CD4-positive, alpha-beta T cell treated with Interleukin-4 for 1 hour (primary cell): ENCODE measurements around the gene VKORC1L1.
"Not testable (repeated sequence)": the region's sequence is repeated elsewhere in the genome, so short reads cannot be mapped to it uniquely, and the experiment has no call there.

ENCODE experiments used
- DNase-seq, 2 donors: peaks; one replicate each; pipeline ENCODE4 v3.0.0-alpha.2; 2020 to 2022

VKORC1L1 gene

DNA sequence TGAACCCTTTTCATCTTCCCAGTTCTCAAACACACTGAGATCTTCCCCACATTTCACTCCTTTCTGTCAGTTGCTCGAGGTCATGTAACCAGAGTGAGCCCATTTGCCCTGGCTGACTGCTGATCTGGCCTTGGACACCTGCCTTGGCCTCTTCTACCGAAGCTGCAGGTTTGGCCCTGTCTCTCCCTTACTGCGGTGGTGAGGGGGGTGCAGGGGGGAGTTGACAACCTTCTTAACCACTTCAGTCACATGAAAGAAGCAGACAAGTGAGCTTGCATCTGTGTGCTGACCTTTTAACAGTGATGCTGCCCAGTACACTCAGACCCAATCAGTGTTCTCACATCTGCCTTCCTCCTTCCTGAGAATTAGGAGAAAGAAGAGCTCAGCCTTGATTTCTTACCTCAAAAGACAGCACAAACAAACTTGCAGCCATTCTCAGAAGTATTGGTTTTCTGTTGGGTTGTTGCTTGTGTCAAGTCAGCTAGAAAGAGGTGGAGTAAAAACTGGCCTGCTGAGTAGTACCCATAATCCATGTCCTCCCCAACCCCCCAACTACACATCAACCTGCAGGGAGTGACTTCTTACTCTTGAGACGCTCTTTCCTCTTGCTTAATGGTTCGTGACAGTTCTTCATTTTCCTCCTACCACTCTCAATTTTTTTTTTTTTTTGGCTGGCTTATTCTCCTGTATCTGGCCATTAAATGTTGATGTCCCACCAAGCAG lies 15.7 kb downstream of the VKORC1L1 start:
- DNase-seq = not testable (repeated sequence)

DNA sequence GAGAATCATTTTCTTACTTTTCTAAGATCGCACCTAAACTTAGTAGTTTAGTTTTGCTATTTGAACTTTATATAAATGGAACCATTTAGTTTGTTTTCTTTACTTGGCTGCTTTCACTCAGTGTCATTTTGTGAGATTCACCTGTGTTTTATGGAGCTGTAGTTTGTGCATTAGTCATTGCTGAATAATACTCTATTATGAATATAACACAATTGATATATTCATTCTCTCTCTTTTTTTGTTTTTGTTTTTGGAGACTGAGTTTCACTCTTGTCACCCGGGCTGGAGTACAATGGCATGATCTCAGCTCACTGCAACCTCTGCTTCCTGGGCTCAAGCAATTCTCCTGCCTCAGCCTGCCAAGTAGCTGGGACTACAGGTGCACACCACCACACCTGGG lies 16.8 kb downstream of the VKORC1L1 start:
- DNase-seq = not testable (repeated sequence)

DNA sequence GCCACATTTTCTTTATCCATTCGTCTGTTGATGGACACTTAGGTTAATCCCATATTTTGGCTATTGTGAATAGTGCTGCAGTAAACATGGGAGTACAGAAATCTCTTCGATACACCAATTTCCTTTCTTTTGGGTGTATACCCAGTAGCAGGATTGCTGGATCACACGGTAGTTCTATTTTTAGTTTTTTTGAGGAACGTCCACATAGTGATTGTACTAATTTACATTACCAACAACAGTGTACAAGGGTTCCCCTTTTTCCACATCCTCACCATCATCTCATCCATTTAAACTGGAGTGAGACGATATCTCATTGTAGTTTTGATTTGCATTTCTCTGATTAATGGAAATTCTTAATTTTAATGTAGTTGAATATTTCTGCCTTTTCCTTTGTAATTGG lies 19.3 kb downstream of the VKORC1L1 start:
- DNase-seq = no peak

DNA sequence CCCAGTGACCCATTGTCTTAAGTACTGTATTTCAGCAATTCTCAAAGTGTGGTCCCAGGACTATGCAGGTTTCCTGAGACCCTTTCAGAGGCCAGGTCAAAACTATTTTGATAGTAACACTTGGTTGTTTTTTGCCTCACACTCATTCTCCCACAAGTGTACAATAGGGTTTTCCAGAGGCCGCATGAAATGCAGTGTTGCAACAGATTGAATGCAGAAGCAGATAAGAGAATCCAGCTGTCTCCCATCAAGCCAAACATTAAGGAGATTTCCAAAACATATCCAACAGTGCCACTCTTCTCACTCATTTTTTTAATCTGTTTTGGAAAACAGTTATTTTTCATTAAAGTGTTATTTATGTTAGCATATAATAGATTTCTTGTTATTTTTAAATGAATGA lies 20.0 kb downstream of the VKORC1L1 start:
- DNase-seq = no peak

DNA sequence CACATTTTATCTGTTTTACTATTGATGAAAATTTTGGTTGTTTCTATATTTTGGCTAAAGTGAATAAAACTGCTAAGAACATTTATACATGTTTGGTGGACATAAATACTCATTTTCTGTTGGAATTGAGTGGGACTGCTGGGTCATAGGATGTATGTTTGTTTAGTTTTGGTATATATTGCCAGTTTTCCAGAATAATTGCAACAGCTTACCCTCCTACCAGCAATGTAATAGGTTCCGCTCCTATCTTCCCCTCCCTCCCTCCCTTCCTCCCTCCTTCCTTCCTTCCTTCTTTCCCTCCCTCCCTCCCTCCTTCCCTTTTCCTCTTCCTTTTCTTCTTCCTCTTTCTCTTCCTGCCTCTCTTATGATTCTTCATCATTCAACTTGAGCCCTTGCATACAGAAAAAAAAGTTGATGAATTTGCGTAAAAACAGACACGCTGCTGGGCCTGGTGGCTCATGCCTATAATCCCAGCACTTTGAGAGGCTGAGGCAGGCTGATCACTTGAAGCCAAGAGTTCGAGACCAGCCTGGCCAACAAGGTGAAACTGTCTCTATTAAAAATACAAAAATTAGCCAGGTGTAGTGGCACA lies 23.5 kb downstream of the VKORC1L1 start:
- no peak for DNase-seq

DNA sequence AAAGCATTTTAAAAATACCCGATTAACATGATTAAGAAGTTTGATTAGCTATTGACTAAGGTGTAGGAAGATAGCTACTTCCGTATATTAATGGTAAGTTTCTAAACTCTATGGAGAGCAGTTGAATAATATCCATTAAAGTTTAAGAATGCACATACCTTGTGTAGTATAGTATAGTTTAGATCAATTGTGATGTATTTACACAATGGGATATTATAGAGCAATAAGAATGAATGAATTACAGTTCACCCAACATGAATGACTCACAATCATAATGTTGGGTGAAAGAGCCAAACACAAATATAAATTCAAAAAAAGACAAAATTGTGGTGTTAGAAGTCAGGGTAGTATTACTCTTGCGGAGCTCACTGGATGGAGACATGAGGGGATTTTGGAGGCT lies 24.4 kb downstream of the VKORC1L1 start:
- not testable (repeated sequence) for DNase-seq

DNA sequence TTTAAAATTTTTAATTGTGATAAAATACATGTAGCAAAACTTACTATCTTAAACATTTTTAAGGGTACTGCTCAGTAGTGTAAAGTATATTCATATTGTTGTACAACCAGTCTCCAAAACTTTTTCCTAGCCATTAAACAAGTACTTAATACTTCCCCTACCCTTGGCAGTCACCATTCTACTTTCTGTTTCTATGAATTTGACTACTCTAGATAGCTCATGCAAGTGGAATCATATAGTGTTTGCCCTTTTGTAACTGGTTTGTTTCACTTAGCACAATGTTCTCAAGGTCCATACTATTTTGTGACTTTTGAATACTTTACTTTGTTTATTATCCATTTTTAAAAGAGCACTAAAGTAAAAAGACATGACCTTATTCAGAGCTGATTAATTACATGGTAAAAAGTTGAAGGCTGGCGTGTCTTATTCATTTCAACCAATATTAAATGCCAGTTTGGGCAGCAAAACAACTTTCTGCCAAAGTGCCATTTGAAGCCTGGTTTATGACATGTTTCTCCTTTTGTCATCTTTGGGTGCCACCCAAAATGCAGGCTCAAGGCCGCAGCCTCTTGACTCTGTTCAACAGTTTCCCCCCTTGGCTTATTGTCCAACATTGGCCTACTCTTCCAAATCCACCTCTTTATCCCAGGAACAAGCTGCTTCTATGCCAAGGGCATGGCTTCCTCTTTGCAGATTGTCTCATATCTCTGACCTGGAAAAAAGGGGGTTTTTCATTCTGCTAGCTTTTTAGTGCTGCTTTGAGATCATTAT lies 26.0 kb downstream of the VKORC1L1 start:
- DNase-seq = not testable (repeated sequence)

DNA sequence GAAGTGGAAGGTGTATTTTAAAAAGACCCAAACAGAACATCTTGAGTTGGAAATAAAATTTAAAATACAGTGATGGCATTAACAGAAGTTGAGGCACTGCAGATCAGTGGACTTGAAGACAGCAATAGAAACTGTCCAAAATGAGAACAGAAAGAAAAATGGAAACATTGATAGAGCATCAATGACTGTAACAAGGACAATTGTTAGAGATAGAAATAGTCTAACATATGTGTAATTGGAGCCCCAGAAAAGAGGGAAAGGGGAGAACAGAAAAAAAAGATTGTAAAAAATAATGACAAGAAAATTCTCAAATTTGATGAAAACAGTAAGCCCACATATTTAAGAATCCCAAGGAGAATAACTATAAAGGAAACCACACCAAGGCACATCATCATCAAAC lies 29.4 kb downstream of the VKORC1L1 start:
- DNase-seq = no peak

DNA sequence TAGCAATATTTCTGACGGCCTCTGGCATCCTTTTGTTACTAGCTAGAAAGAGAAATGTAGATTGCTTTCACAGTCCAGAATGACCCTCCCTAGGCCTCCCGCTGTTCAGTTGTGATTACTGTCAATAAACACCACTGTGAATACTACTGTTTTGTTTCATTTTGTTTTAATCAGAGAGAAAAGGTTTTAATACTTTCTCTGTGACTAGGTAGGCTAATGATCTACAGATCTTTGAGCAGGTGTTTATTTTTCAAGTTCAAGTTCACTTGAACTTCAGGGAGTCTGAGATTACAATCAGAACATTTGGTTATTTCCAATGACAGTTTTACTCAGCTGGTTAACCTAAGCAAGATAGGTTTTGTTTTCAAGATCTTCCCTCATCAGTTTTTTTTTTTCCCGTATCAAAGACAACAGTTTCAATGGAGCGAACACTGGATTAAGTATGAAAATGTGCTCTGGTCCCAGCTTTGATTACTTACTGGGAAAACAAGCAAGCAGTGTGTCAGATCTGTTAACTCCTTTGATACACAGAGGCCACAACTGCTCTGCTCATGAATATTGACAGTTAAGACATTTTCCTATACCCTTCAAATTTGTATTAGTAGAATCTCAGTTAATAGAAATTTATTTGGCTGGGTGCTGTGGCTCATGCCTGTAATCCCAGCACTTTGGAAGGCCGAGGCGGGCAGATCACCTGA lies 34.8 kb downstream of the VKORC1L1 start:
- DNase-seq = no peak

DNA sequence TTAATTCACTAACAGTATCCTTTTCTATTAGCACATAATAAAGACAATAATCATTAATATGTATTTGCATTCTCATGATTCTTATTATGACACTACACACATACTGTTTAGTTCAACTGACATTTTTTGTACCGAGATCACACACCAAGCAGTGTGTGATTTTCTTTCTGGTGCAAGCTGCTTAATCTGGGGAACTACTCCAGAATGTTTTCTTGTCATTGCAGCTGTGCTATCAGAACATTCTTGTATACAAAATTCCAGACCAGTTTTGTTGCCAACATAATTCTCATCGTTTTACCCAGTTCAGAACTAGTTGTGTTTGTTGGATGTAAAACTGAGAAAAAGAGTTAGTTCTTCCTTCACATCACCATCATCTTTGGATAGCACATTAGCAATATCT lies 37.4 kb downstream of the VKORC1L1 start:
- DNase-seq = no peak

DNA sequence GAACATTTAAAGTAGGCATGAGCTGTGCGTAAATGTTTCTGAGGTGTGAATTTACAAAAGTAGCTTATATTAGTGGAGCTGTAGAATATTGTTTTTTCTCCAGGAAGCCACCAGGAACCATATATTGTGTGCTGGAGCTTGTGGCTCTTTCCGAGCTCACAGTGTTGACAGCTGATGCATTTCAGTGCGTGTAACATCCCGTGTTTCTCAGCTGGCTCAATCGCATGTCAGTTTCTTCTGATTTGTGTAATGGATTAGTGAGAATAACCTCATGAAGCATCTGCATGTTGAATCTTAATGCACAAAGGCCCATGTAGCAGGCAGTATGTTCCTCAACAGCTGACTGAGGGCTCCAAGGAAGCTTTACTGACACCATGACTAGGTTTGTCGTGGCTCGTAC lies 39.4 kb downstream of the VKORC1L1 start:
- DNase-seq = no peak

DNA sequence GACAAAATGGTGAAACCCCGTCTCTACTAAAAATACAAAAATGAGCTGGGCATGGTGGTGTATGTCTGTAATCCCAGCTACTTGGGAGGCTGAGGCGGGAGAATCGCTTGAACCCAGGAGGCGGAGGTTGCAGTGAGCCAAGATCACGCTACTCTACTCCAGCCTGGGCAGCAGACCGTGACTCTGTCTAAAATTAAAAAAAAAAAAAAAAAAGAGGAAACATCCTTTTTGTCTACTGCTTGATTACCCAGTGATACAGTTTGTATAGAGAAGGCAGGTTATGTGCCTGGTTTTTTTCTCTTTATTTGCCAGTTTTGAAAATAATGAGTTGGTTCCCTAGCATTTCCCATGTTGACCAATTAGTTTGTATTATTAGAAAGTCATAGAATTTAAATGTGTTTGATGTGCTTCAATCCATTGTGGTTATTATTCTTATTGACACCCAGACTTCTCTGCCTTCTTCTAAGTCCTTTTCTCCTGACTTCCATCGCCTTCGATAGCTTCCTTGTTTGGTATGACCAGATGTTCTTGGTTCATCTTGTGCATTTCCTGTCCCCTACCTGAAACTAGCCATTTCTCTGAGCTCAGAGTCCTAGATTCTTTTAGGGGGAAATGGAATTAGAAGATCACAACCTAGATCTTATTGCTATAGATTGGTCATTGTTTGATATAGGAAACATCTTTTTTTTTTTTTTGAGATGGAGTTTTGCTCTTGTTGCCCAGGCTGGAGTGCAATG lies 43.2 kb downstream of the VKORC1L1 start:
- DNase-seq = no peak

DNA sequence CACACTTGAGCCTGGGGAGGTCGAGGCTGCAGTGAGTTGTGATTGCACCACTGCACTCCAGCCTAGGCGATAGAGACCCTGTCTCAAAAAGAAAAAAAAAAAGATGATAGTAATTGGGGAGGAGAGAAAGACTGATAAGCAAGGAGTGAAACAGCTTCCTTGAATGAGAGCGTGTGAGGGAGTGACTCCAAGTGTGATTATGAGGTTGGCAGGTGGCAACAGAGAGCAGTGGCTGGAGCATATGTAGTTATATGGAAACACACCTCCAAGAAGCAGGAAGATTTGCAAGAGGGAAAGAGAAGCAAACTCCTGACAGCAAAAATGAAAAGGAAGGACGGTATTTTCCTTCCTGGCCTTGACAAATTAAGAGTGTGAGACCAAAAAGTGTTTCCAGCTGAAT lies 50.4 kb downstream of the VKORC1L1 start:
- DNase-seq = no peak

DNA sequence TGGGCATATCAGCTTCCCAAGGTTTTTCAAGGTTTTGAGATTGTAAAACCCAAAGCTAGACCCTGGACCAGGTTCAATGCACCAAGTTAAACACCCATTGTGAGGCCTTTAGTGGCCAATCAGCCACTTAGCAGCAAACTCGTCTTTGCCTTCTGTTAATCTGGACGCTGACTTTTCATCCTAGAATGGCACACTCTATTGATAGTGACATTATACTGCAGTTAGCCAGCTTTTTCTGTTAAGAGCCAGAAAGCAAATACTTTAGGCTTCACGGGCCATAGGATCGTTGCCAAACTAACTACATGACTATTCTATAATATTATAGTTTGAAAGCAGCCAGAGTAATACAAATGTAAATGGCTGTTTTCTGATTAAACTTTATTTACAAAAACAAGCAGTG lies 51.3 kb downstream of the VKORC1L1 start:
- DNase-seq = no peak

DNA sequence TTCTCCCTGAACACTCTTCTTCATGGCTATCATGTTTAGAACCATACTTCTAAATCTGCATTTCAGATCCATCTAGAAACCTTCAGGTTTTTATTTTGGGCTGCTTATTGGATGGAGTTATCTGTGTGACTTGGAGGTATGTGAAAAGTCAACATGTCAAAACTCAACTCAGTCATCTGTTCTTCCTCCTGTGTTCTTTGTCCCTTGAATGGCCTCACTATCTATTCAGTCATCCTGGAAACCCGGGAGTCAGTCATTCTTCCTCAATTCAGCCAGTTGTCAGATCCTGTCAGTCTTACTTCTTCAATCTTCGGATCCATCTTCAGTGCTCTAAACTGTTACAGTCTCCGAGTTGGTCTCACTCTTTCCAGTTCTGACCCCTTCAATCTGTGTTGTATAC lies 52.2 kb downstream of the VKORC1L1 start:
- no peak for DNase-seq

DNA sequence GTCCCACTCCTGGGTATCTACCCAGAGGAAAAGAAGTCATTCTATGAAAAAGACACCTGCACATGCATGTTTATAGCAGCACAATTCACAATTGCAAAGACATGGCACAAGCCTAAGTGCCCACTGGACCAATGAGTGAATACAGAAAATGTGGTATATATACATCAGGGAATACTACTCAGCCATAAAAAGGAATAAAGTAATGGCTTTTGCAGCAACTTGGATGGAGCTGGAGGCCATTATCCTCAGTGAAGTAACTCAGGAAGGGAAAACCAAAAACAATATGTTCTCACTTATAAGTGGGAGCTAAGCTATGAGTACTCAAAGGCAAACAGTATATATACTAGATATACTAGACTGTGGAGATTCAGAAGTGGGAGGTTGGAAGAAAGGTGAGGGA lies 53.7 kb downstream of the VKORC1L1 start:
- no peak for DNase-seq

DNA sequence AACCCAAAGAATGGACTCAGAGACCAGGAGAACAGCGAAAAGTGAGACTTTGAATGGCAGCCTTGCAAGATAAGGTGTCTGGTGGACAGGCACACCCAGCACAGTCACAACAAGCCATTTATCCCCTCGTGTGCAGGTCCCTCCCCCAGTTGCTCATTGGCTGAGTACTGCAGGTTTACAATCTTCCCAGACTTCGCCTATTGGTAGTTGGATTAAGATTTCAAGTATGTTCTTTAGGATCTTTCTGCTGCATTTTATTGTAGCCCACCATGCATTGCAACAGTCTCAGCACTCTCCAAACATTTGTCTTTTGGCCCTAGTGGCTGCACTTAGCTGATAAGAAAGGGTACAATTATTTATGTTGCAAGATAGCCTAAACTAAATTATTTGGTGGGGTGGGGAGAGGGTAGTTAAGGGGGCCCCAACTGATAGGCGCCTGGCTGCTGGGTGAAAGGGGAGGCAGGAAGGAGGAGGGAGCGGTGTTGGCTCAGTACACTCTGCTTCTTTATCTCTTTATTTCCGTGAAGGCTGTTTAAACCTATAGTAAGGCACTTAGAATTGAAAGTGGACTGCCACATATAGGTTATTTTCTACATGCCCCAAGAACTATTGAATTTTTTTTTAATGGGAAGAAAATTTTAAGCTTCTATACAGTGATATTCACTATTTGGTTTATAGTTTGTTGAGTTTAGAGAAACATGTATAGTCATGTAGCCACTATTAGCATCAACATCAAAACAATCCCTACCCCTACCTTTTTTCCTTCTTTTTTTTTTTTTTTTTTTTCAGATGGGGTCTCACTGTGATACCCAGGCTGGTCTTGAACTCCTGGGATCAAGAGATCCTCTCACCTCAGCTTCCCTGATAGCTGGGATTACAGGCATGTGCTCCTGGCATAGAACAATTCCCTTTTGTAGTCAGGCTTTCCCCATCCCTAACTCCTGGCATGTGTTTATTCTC lies 54.9 kb downstream of the VKORC1L1 start:
- DNase-seq = no peak

DNA sequence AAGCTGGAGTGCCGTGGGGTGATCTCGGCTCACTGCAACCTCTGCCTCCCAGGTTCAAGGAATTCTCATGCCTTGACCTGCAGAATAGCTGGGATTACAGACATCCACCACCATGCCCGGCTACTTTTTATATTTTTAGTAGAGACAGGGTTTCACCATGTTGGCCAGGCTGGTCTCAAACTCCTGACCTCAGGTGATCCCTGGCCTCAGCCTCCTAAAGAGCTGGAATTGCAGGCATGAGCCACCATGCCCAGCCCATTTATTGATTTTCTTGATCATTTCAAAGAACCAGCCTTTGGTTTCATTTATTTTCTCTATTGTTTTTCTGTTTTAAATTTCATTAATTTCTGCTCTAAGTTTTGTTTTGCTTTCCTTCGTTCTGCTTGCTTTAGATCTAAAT lies 58.8 kb downstream of the VKORC1L1 start:
- DNase-seq = no peak

DNA sequence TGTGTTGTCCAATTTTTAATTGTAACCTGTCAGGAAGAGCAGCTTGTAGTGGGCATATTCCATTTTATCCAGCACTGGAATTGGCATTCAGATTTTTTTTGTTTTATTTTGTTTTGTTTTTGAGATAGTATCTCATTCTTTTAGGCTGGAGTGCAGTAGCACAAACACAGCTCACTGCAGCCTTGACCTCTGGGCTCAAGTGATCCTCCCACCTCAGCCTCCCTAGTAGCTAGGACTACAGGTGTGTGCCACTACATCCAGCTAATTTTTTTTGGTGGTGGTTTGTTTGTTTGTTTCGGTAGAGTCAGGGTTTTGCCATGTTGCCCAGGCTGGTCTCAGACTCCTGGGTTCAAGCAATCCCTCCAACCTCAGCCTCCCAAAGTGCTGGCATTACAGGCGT lies 64.4 kb downstream of the VKORC1L1 start:
- no peak for DNase-seq

DNA sequence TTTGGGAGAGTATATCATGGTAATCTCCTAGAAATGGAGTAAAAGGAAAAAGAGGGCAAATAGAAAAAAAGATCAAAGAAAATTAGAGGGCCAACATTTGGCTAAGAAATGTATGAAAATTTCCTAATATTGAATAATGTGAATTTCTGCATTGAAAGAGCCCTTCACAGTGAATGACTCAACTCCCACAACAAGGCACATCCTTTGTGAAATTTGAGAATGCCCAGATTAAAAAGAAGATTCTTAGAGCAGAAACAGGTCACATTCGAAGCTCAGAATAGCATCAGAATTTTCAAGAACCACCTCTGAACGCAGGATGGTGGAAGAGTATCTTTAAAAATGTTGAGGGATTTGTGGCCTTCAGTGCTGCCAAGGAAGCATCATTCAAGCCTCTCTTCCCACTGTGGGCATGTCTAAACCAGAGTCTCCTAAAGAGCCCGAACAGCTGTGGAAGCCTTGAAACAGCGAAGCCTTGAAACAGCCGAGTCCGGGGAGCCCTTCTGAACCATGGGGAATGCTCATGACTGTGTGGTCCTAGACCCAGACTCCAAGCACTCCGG lies 65.5 kb downstream of the VKORC1L1 start:
- DNase-seq = no peak

DNA sequence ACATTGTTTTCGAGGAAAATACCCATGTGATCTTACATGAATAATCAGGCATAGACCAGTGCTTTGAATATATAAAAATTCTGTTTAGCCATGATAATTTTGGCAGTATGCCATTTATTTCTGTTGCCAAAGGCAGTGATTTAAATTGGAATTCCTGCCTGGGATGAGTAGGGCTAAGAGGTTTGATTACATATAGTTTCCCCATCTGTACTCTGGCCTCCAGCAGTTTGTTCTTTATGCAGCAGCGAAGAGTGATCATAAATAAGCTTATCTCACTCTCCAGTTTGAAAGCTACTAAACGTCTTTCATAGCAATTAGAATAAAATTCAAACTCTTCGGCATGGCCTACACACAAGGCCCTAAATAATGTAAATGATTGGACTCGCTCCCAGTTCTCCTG lies 72.9 kb downstream of the VKORC1L1 start:
- DNase-seq = not testable (repeated sequence)
